Stimulated activated CD8-positive, alpha-beta memory T cell treated with anti-CD3 and anti-CD28 coated beads, Interleukin-15, amount 100 ng/mL, for 24 hours (primary cell): ENCODE measurements around the gene CCR6.
"Not testable (repeated sequence)": the region's sequence is repeated elsewhere in the genome, so short reads cannot be mapped to it uniquely, and the experiment has no call there.

Experiments used
- DNase-seq: peaks from one replicate; pipeline ENCODE4 v3.0.0-alpha.2; 2020; ENCODE audit warnings: low read depth

CCR6 gene

GRCh38 chr6:167169867-167170266, 47.0 kb downstream of the CCR6 start:
- DNase-seq = not testable (repeated sequence)

- not testable (repeated sequence) for DNase-seq
Measured at GRCh38 chr6:167171300-167171699, 48.4 kb downstream of the CCR6 start.

DNA sequence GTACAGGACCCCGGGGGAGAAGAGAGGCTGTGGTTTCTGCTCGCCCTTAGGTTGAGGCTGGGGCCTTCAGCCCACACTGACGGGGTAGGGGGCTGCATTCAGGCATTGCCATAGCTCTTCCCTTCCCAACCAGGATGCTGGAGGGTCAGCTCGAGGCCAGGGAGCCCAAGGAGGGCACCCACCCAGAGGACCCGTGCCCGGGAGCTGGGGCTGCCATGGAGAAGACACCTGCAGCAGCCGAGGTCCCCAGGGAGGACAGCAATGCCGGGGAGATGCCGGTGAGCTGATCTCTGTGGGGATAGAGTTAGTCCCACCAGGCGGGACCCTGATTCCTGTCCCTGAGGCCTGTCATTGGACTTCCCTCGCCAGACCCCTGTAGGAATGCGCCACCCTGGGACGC, 49.1 kb downstream of the CCR6 start:
- DNase-seq = not testable (repeated sequence)

DNA sequence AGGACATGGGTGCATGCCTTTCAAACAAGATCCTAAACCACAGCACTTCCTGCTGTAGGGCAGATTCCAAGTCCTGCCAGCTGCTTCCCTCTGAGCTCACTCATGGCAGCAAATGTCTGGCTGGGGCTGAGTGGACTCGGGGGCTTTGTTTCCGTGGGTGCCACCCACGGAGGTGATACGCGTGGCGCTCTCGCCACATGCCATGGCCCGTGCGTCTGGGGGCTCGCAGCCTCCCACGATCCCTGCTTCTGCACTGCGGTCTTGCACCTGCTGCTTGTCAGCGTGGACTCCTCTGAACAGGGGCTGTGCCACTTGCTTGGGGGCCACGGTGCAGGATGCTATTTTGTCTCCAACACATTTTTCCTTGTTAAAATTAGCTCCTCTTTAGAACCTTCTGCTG, 54.4 kb downstream of the CCR6 start:
- DNase-seq = not testable (repeated sequence)

- not testable (repeated sequence) for DNase-seq
Measured at GRCh38 chr6:167178896-167179655, 56.2 kb downstream of the CCR6 start.

GRCh38 chr6:167180086-167180485, 57.2 kb downstream of the CCR6 start:
- DNase-seq = not testable (repeated sequence)

DNA sequence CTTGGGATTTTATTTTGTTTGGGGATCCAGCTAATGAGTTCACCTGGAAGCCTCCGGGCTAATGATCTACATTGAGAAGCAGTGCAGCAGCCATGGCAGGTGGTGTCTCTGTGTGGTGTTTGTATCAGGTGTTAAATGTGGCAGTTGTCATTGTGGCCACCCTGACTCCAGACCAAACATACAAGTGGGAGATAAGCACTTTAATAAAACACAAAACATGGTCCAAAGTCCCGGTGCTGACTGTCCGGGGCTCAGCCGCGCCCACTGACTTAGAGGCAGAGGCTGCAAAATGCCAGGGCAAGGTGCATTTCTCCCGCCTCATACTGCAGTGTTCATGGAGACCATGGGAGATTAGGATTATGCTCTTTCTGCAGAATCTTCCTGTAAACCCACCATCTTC, 58.5 kb downstream of the CCR6 start:
- DNase-seq = not testable (repeated sequence)

- not testable (repeated sequence) for DNase-seq
Measured at GRCh38 chr6:167182913-167183314, 60.0 kb downstream of the CCR6 start.

DNA sequence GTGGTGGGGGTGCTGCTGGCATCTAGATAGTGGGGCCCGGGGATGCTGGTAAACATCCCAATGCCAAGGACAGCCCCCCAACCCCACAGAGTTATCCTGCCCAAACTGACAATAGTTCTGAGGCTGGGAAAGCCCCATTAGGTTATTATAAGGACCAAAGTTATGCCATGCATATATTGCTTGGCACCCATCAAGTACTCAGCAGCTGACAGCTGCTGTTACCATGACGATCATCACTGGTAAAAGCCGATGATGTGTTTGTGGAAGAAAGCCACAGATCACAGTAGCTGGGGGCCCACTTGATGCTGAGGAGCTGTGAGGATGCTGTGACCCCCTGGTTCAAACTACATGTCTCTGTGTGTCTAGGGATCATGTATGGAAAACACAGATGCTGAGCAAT, 62.2 kb downstream of the CCR6 start:
- DNase-seq = not testable (repeated sequence)

- not testable (repeated sequence) for DNase-seq
Measured at GRCh38 chr6:167187275-167187674, 64.4 kb downstream of the CCR6 start.
